GM19455 (cell line): ENCODE data around the gene BTBD8.

ENCODE experiments used
- ATAC-seq: cut with Tn5 transposase; IDR thresholded peaks from one replicate; pipeline ENCODE4 v1.9.1; 2021; ENCODE audit not compliant: unreplicated experiment

The BTBD8 gene

GRCh38 chr1:92091625-92092024 lies 11.5 kb downstream of the BTBD8 start:
- no peak for ATAC-seq

GRCh38 chr1:92094090-92094489 lies 13.9 kb downstream of the BTBD8 start:
- ATAC-seq, result no peak

GRCh38 chr1:92094595-92094994 lies 14.4 kb downstream of the BTBD8 start:
- no peak for ATAC-seq

- ATAC-seq, result no peak
Observed at GRCh38 chr1:92095874-92096273, 15.7 kb downstream of the BTBD8 start.

DNA sequence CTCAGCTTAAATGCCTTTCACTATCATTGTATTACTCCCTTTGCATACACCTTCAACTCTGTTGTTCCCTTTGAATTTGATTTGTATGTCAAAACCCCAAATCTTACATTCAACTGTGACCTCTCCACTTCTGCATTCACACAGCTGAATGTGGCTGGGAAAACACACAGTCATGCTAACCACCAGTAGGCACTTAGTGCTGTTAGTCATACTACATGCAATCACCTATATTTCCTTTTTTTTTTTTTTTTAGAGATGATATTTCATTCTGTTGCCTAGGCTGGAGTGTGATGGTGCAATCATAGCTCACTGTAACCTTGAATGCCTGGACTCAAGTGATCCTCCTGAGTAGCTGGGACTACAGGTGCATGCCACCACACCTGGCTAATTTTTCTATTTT lies 16.2 kb downstream of the BTBD8 start:
- ATAC-seq, result no peak

- no peak for ATAC-seq
Observed at GRCh38 chr1:92105546-92106081, 25.5 kb downstream of the BTBD8 start.

GRCh38 chr1:92108631-92109030 lies 28.5 kb downstream of the BTBD8 start:
- ATAC-seq, result no peak

DNA sequence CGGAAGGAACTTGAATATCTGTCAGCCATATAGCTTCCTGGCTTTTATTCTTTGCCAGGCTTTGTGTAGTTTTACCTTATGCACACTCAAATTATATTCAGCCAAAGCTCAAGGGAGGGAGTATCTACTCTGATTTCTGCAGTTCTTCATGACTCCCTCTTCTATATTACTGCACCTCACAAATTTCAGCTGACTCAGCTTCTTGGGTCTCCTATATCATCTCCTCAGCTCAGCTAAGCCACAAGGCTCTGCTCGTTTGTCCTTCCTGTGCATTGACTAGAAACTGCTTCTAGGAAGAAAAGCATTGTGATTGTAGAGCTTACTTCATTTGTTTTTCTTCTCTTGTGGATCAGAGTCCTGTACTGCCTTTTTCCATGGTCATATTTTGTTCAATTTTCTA lies 37.4 kb downstream of the BTBD8 start:
- no peak for ATAC-seq

DNA sequence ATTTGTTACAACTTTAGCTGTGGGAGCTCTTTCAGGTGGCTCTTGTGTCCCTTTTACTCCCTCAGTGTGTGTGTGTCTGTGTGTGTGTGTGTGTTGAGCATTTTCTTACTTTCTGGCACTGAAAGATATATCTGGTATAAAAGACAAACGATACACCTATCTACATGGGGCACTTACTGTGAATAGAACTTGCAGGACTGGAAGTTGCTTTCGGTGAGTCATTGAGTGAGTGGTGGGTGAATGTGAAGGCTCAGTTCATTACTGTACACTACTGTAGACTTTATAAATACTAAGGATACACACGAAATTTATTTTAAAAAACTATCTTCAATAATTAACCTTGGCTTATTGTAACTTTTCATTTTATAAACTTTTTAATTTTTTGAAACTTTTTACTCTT lies 38.7 kb downstream of the BTBD8 start:
- ATAC-seq, result no peak

DNA sequence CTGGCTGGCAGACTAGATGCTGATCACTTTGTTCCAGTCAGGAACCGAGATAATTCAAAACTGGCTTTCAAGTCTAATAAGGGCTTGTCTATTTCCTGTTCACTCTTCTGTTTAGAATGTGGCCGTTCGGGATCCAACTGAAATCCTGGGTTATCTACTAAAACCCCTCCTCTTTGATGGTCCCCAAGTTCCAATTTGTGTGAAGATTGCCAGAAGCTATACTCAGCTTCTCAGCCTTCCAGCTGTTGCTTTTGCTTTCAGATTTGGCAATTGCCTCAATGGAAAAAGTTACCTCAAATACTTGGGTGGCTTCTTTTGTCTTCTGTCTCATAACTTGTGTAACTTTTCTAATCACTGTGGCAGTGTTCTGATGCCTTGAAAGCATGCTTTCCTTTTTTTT lies 43.7 kb downstream of the BTBD8 start:
- no peak for ATAC-seq

GRCh38 chr1:92125204-92125603 lies 45.1 kb downstream of the BTBD8 start:
- ATAC-seq, result no peak

DNA sequence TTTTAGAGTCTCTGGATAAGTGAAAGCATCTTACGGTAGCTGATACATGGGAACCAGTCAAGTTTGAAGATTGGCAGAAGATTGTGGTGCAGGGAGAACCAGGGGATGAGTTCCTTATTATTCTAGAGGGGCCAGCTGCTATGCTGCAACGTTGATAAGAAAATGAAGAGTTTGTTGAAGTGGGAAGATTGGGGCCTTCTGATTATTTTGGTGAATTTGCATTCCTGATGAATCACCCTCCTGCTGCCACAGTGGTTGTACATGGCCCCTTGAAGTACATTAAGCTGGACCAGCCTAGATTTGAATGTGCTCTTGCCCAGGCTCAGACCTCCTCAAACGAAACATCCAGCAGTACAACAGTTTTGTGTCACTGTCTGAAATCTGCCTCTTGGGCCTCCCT lies 45.9 kb downstream of the BTBD8 start:
- no peak for ATAC-seq

DNA sequence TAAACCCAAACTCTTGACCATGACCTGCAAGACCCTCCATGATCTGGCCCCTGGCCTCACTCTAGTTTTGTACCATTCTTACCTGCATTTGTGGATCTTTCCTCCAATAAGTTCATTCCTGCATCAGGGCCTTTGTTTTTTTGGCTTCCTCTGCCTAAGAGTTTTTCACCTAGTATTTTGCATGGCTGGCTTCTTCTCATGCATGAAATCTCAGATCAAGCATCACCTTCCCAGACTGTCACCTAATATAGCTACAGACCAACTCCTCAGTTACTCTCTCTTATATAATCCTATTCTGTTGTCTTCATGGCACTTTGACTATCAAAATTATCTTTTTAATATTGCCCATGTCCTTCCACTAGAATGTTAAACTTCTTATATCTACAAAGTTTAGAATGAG lies 54.2 kb downstream of the BTBD8 start:
- ATAC-seq, result no peak

DNA sequence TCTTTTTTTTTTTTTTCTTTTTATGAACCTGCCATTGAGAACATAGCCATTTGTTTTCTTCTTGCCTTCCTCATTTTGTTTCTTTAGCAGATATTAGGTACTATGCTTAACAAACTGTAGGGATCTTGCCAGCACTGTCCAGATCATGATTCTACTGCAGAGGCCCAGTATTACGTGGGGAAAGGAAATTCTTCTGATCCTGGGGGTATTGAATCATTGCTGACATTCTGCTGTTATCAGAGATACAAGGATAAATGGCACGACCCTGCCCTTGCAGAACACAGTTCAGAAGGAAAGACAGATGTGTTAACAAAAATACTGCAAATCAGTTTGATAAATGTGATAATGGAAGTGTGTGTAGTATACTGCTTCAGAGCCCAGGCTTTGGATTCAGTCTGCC lies 56.2 kb downstream of the BTBD8 start:
- no peak for ATAC-seq

DNA sequence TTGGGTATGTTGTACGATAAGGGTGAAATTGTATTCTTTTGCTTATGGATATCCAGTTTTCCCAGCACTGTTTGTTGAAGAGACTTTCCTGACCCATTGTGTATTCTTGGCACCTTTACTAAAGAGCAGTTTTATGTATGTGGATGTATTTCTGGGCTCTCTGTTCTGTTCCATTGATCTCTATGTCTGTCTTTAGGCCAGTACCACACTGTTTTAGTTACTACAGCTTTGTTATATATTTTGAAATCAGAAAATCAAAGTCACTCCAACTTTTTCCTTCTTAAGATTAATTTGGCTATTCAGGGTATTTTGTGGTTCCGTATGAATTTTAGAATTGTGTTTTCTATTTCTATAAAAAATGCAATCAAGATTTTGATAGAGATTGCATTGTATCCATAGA lies 74.8 kb downstream of the BTBD8 start:
- ATAC-seq, result no peak

DNA sequence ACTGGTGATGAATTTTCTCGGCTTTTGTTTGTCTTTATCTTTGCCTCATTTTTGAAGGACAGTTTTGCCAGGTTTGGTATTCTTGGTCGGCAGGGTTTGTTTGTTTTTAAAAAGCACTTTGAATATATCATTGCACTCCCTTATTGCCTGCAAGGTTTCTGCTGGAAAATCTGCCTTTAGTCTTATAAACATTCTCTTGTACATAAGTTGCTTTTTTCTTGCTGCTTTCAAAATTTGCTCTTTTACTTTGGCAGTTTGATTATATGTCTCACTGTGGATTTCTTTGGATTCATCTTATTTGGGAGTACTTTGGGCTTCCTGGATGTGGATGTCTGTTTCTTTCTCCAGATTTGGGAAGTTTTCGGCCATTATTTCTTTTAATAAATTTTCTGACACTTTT lies 79.4 kb downstream of the BTBD8 start:
- ATAC-seq, result no peak

GRCh38 chr1:92165389-92165788 lies 85.2 kb downstream of the BTBD8 start:
- ATAC-seq, result no peak

GRCh38 chr1:92167151-92167550 lies 87.0 kb downstream of the BTBD8 start:
- no peak for ATAC-seq

- ATAC-seq, result no peak
Observed at GRCh38 chr1:92168657-92169056, 88.5 kb downstream of the BTBD8 start.

DNA sequence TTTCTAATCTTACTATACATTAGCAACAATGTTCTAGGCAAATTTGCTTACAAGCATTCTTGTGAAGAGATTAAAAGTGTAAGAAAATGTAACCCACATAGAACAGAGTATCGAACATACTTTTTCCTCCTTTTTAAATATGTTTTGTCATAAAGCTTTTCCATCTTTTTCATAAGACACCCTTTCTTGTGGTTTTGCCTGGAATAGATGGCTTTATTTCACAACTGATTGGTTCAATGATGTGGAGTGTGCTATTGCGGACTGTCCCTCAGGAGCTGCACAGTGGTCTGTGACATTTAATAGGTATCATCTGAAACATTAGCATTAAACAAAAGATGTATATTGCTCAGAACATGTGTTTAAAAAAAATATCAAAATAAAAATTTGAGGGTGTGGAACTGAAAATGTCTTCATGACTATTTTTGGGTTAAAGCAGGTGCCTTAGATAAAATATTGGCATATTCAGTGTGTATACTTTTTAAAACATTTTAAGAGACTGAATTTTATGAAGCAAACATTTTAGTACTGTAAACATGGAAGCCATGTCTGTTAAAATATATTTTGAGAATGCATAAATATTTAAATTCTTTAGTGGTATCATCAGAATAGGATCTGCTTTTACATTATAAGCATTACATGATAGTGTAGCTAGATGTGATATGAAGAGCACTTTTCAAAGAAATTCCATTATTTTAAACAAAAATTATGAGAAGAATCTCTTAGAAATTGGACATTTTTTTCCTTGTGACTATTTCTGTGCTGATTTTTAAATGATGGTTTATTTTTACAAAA lies 89.3 kb downstream of the BTBD8 start:
- ATAC-seq, result no peak

DNA sequence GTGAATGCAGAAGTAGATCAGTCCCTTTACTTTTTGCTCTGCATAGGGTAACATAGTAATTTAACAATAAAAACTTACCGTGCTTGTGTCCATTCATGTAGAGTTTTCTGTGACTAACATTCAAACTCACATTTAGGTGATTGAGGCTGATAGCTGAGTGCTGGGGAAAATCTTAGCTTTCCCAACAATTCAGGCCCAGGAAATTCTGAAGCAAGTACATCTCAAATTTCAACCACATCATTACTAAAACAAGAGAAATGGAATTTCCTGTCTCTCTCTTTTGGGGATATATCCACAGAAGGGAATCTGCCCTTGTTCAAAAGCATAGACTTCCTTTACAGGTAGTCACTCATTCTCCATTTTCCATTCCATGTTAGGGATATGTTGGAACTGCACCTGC lies 104.5 kb downstream of the BTBD8 start:
- ATAC-seq, result no peak

GRCh38 chr1:92186081-92186480 lies 105.9 kb downstream of the BTBD8 start:
- no peak for ATAC-seq
